HepG2 (cell line): ENCODE results near the gene ZGRF1. TPM values are rescaled to one million over a fixed set of nuclear protein-coding genes. Genes with fewer than 3 reads are reported as not detected.

Experiments
- ATAC-seq: fragments of 200-7000 bp; cut with Tn5 transposase; 3 replicates; pipeline ENCODE4 v1.9.1; 2020; ENCODE audit warnings: mild to moderate bottlenecking, moderate library complexity
- BruUV-seq: library from RNA; stranded (reverse); fragments of 400-500 nt; replicated peaks from 2 replicates; lab custom pipeline; 2021; lab: Mats Ljungman, UMichigan
- CTCF ChIA-PET: fragments of 300-600 bp; formaldehyde crosslinking; extraction: SDS; loops from one replicate; lab custom pipeline; 2021; ENCODE audit warnings: low total read pairs, inconsistent platforms, low intra/inter-chr PET ratio; lab: Yijun Ruan, JAX
- POLR2A ChIA-PET: fragments of 350-600 bp; sonication (Branson Sonifier 250); formaldehyde crosslinking; loops from one replicate; lab custom pipeline; 2020; ENCODE audit warnings: antibody characterized with exemption, inconsistent platforms; lab: Yijun Ruan, JAX
- DNase-seq: peaks from one replicate; pipeline ENCODE4 v3.0.0-alpha.2; 2015; ENCODE audit warnings: low spot score
- FAIRE-seq: peaks from 3 replicates; lab custom pipeline; 2011; peaks lifted over from hg19 to GRCh38; lab: Jason Lieb, UNC
- H2AFZ ChIP-seq: one replicate; pipeline ENCODE4 v1.6.1; 2011; ENCODE audit warnings: low read length, inconsistent platforms
- H3K27ac ChIP-seq: fragments of 300-600 bp; 3 replicates; pipeline ENCODE4 v1.8.0; 2011; ENCODE audit warnings: mixed run types, mild to moderate bottlenecking, mixed read lengths, low read length, inconsistent platforms; ENCODE audit not compliant: insufficient read depth; ENCODE audit errors: extremely low read length
- H3K27me3 ChIP-seq, 2 experiments: fragments of 200-600 bp in 1 of 2; 2 replicates in 1 of 2; 3 replicates in 1 of 2; pipeline versions ENCODE4 v1.6.0 to v1.8.0; 2011; ENCODE audit warnings: low read length in 2 of 2, mild to moderate bottlenecking in 2 of 2, moderate library complexity in 2 of 2, inconsistent platforms in 1 of 2; ENCODE audit not compliant: insufficient read depth in 2 of 2, control insufficient read depth in 1 of 2
- H3K36me3 ChIP-seq, 2 experiments: fragments of 200-600 bp in 1 of 2; replicated peaks in 1 of 2; 2 replicates in 1 of 2; 3 replicates in 1 of 2; pipeline versions ENCODE4 v1.5.1 to v1.8.0; 2011; ENCODE audit warnings: low read length in 2 of 2, inconsistent platforms in 1 of 2; ENCODE audit not compliant: insufficient read depth in 2 of 2, control insufficient read depth in 1 of 2
- H3K4me1 ChIP-seq: 2 replicates; pipeline ENCODE4 v1.5.1; 2012; ENCODE audit warnings: low read length, inconsistent platforms; ENCODE audit not compliant: insufficient read depth
- H3K4me2 ChIP-seq: 2 replicates; pipeline ENCODE4 v1.6.0; 2011; ENCODE audit warnings: low read depth, low read length, inconsistent platforms
- H3K4me3 ChIP-seq, 3 experiments: fragments of 200-600 bp in 1 of 3; sonication (generic), shearing (Covaris generic) in 1 of 3; replicated peaks in 1 of 3; 2 replicates each; pipeline ENCODE4 v1.5.1; 2011 to 2016; ENCODE audit warnings: low read length in 3 of 3, inconsistent platforms in 2 of 3, low read depth in 2 of 3, mild to moderate bottlenecking in 2 of 3, control low read depth in 1 of 3, mixed read lengths in 1 of 3; ENCODE audit not compliant: insufficient read depth in 1 of 3
- H3K79me2 ChIP-seq: one replicate; pipeline ENCODE4 v1.6.1; 2011; ENCODE audit warnings: low read length, inconsistent platforms; ENCODE audit not compliant: insufficient read depth
- H3K9ac ChIP-seq: 2 replicates; pipeline ENCODE4 v1.6.0; 2011; ENCODE audit warnings: mild to moderate bottlenecking, low read depth, low read length, inconsistent platforms; ENCODE audit not compliant: insufficient read depth
- H3K9me3 ChIP-seq: 2 replicates; pipeline ENCODE4 v1.5.1; 2012; ENCODE audit warnings: mild to moderate bottlenecking, low read length
- H4K20me1 ChIP-seq: 2 replicates; pipeline ENCODE4 v1.6.0; 2011; ENCODE audit warnings: inconsistent platforms, mild to moderate bottlenecking, low read length, moderate library complexity; ENCODE audit not compliant: insufficient read depth
- CEBPB ChIP-seq: IDR thresholded peaks from 2 replicates; pipeline ENCODE4 v1.6.1; 2011; ENCODE audit warnings: low read depth, low read length, improper control_type of control experiment, borderline replicate concordance
- ETV5 ChIP-seq: IDR thresholded peaks from 2 replicates; pipeline ENCODE4 v1.6.1; 2018; ENCODE audit warnings: missing biosample characterization, missing genetic modification reagents, inconsistent platforms, borderline replicate concordance
- GMEB2 ChIP-seq: IDR thresholded peaks from 2 replicates; pipeline ENCODE4 v1.6.1; 2016; ENCODE audit warnings: missing biosample characterization, missing genetic modification reagents, low read depth
- KLF16 ChIP-seq, 2 experiments: sonication (generic) in 1 of 2; formaldehyde crosslinking in 1 of 2; IDR thresholded peaks; 2 replicates each; pipeline versions ENCODE4 v1.6.1 to v1.8.0; 2016 to 2023; ENCODE audit warnings: missing genetic modification reagents in 2 of 2, missing compliant biosample characterization in 1 of 2
- KLF6 ChIP-seq: IDR thresholded peaks from 2 replicates; pipeline ENCODE4 v1.8.0; 2016; ENCODE audit warnings: missing biosample characterization, missing genetic modification reagents
- MEIS1 ChIP-seq: sonication (generic); formaldehyde crosslinking; IDR thresholded peaks from 2 replicates; pipeline ENCODE4 v1.9.0; 2021; ENCODE audit warnings: mild to moderate bottlenecking, missing genetic modification reagents, moderate library complexity, borderline replicate concordance
- NCOA2 ChIP-seq: sonication (generic); formaldehyde crosslinking; IDR thresholded peaks from 2 replicates; pipeline ENCODE4 v1.8.0; 2022; ENCODE audit warnings: inconsistent platforms
- RFXAP ChIP-seq: sonication (generic); formaldehyde crosslinking; IDR thresholded peaks from 2 replicates; pipeline ENCODE4 v1.4.0; 2020; ENCODE audit warnings: missing genetic modification reagents, borderline replicate concordance
- SRF ChIP-seq: IDR thresholded peaks from 2 replicates; pipeline ENCODE4 v1.6.1; 2011; ENCODE audit warnings: mild to moderate bottlenecking, low read depth, low read length, moderate library complexity
- STAT6 ChIP-seq: sonication (generic); formaldehyde crosslinking; IDR thresholded peaks from 2 replicates; pipeline ENCODE4 v1.4.0; 2020; ENCODE audit warnings: missing genetic modification reagents, mild to moderate bottlenecking, borderline replicate concordance
- TAF1 ChIP-seq: sonication (generic); formaldehyde crosslinking; IDR thresholded peaks from 2 replicates; pipeline ENCODE4 v1.4.0; 2020; ENCODE audit warnings: missing genetic modification reagents
- TARDBP ChIP-seq: sonication (generic); formaldehyde crosslinking; IDR thresholded peaks from 2 replicates; pipeline ENCODE4 v1.8.0; 2022; ENCODE audit warnings: mild to moderate bottlenecking, missing genetic modification reagents
- TBP ChIP-seq: sonication (generic); formaldehyde crosslinking; IDR thresholded peaks from 2 replicates; pipeline ENCODE4 v1.5.0; 2020; ENCODE audit warnings: missing genetic modification reagents
- ZC3H4 ChIP-seq: sonication (generic); formaldehyde crosslinking; IDR thresholded peaks from 2 replicates; pipeline ENCODE4 v1.4.0; 2020; ENCODE audit warnings: missing genetic modification reagents, borderline replicate concordance
- ZKSCAN8 ChIP-seq: IDR thresholded peaks from 2 replicates; pipeline ENCODE4 v1.6.1; 2016; ENCODE audit warnings: borderline replicate concordance, missing genetic modification reagents, missing compliant biosample characterization
- ZNF577 ChIP-seq: sonication (generic); formaldehyde crosslinking; IDR thresholded peaks from 2 replicates; pipeline ENCODE4 v1.4.0; 2020; ENCODE audit warnings: mild to moderate bottlenecking, low read depth, missing genetic modification reagents, borderline replicate concordance
- ZNF83 ChIP-seq: sonication (generic); formaldehyde crosslinking; IDR thresholded peaks from 2 replicates; pipeline ENCODE4 v1.4.0; 2020; ENCODE audit warnings: missing genetic modification reagents, mild to moderate bottlenecking, borderline replicate concordance
- WGBS: methylation state at CpG from one replicate; pipeline ENCODE4 v1.1.6; 2017; ENCODE audit warnings: low lambda C conversion rate; 5-methylcytosine and 5-hydroxymethylcytosine counted together
- in situ Hi-C: cut with HindIII; loops from 2 replicates; pipeline ENCODE4 v1.10.0; 2017; ENCODE audit warnings: low pct_unique_long_range_greater_than_20kb; ENCODE audit not compliant: extremely low pct_ligation_motif_present
- intact Hi-C: fragments of 100-400 bp; cut with micrococcal nuclease; formaldehyde crosslinking; loops from one replicate; pipeline ENCODE4 v1.10.0; 2022; ENCODE audit not compliant: unreplicated experiment
- polyA plus RNA-seq, 8 experiments: library from polyadenylated mRNA; depleted of rRNA in 3 of 8; stranded (reverse) in 7 of 8; unstranded in 1 of 8; fragments of >200 nt; fragmentation: Illumina TruSeq in 4 of 8; extraction: Trizol in 4 of 8; gene quantifications; 2 replicates each; pipeline versions ENCODE4 v1.2.1 to v1.2.3, GENCODE V29; 2011 to 2016; ENCODE audit warnings: low read depth in 4 of 8, missing spikeins in 1 of 8, mixed read lengths in 1 of 8; ENCODE audit not compliant: insufficient read depth in 1 of 8
- total RNA-seq, 5 experiments: library from RNA; depleted of rRNA; stranded (reverse); fragments of >200 nt; fragmentation: Illumina TruSeq; extraction: Trizol; gene quantifications; 2 replicates each; pipeline ENCODE4 v1.2.3, GENCODE V29; 2016; ENCODE audit warnings: low read depth in 1 of 5
- TF ChIP-seq, protein P1 (sequence below): sonication (generic); formaldehyde crosslinking; IDR thresholded peaks from 2 replicates; pipeline ENCODE4 v1.8.0; 2022; ENCODE audit warnings: mild to moderate bottlenecking, missing genetic modification reagents

The ZGRF1 gene
- total and polyA plus RNA-seq, 2 of the 13 experiments (the other 11 are each of a cell fraction or from before 2014, with no cell fraction given), result 8.6 to 15.9 TPM

- H3K9me3 ChIP-seq, result no peaks in the 10 kb centered on the region
- ATAC-seq (no peak), DNase-seq (no peak), FAIRE-seq (no peak)
- no peak overlapping the region for H2AFZ ChIP-seq
- in situ Hi-C loops, result no loop called here
- no peaks in the 10 kb centered on the region for H3K27me3 ChIP-seq
- TF ChIP-seq, protein P1, sequence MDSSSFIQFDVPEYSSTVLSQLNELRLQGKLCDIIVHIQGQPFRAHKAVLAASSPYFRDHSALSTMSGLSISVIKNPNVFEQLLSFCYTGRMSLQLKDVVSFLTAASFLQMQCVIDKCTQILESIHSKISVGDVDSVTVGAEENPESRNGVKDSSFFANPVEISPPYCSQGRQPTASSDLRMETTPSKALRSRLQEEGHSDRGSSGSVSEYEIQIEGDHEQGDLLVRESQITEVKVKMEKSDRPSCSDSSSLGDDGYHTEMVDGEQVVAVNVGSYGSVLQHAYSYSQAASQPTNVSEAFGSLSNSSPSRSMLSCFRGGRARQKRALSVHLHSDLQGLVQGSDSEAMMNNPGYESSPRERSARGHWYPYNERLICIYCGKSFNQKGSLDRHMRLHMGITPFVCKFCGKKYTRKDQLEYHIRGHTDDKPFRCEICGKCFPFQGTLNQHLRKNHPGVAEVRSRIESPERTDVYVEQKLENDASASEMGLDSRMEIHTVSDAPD (CRISPR knock-in tag), result no peak
- no peak for TF ChIP-seq ETV5 (CRISPR knock-in tag)
- no peak for TF ChIP-seq SRF
- TF ChIP-seq ZKSCAN8 (CRISPR knock-in tag), result no peak
- TF ChIP-seq GMEB2, result no peak
- no peak for TF ChIP-seq NCOA2 (CRISPR knock-in tag)
- no peak for TF ChIP-seq KLF16 (CRISPR knock-in tag; IDR thresholded peaks at IDR 0.05)
- TF ChIP-seq ZNF83 (CRISPR knock-in tag), result no peak
- TF ChIP-seq KLF6 (CRISPR knock-in tag), result no peak
- TF ChIP-seq ZNF577, result no peak
- no peak for TF ChIP-seq TARDBP (CRISPR knock-in tag)
- TF ChIP-seq TAF1 (CRISPR knock-in tag), result no peak
- TF ChIP-seq RFXAP (CRISPR knock-in tag), result no peak
- TF ChIP-seq CEBPB, result no peak
- TF ChIP-seq ZC3H4 (CRISPR knock-in tag), result no peak
- no peak for TF ChIP-seq TBP (CRISPR knock-in tag)
- no peak for TF ChIP-seq MEIS1 (CRISPR knock-in tag)
- TF ChIP-seq STAT6, result no peak
- H3K79me2 ChIP-seq, result no peaks in the 10 kb centered on the region
- no peaks in the 10 kb centered on the region for H4K20me1 ChIP-seq
- H3K9ac ChIP-seq, result no peak overlapping the region
- no peaks in the 10 kb centered on the region for H3K36me3 ChIP-seq
- H3K4me1 ChIP-seq, result no peaks in the 10 kb centered on the region
- WGBS, result 86% methylated on average over 3 of the region's 3 CpGs
- no peak overlapping the region for H3K4me3 ChIP-seq
- POLR2A ChIA-PET, result no interaction called here
- CTCF ChIA-PET, result no interaction called here
- no TSS peak for BruUV-seq
- H3K27ac ChIP-seq, result no peak overlapping the region
- no peak overlapping the region for H3K4me2 ChIP-seq
- intact Hi-C loops, result no loop called here
Measured at GRCh38 chr4:112668131-112668530, 31.4 kb upstream of the ZGRF1 start.
